Measurements from ENCODE around the gene DDC.

Gene DDC

GRCh38 chr7:50413561-50413960 is 151.6 kb downstream of the DDC start:
- DNase-seq (ENCODE audit: low read depth in 2 of 2): no peak

GRCh38 chr7:50412973-50413372 is 152.2 kb downstream of the DDC start:
- DNase-seq (ENCODE audit: low read depth in 2 of 2): no peak

DNA sequence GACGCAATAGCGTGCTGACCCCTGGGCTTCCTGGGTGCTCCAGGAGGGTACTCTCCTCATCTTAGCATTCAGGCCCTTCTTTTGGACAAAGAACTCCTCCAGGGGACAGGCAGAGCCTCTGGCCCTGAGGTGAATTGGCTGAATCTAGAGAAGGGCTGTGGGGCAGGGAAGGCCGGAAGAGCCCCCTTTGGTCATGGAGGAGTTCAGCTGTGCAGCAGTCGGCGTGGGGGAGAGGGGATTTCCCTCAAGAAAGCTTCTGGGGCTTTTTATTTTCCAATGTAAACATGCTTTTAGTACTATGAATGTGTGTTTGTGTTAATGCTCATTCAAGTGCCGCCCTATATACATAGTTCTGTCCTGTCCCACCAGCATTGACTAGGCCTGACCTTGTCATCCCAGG is 153.9 kb downstream of the DDC start:
- no peak for DNase-seq (ENCODE audit: low read depth in 2 of 2)

- DNase-seq (ENCODE audit: low read depth in 2 of 2): no peak
These were observed 155.1 kb downstream of the DDC start for GRCh38 chr7:50409856-50410745.
